ENCODE data around the gene ARHGAP4. TPM values are rescaled to one million over a fixed set of nuclear protein-coding genes. Genes with fewer than 3 reads are reported as not detected.
A peak's percentile ranks its signal among the peaks of the same experiment; 100 is the strongest.

ARHGAP4 gene
- total and polyA plus RNA-seq, 2 donors (not counting 3 experiments of a cell fraction or from before 2014, with no cell fraction given), result 20.9 to 33.3 TPM

- Histone ChIP-seq H3K4me1 (ENCODE audit: control insufficient read depth, extremely low read depth, insufficient read depth, low read length) (peaks cover 31% of the 10 kb centered on the region), H2AFZ (ENCODE audit: low read depth, low read length) (no peak overlapping the region)
- POLR2A ChIA-PET, result interaction anchor here (1.0 to 1.3 kb wide), 2 partner anchors 20 to 23 kb away, joined by 5 read pairs; no protein-coding TSS in a partner anchor
These were observed 22.0 kb upstream of the ARHGAP4 start for GRCh38 chrX:153948002-153948466.

DNA sequence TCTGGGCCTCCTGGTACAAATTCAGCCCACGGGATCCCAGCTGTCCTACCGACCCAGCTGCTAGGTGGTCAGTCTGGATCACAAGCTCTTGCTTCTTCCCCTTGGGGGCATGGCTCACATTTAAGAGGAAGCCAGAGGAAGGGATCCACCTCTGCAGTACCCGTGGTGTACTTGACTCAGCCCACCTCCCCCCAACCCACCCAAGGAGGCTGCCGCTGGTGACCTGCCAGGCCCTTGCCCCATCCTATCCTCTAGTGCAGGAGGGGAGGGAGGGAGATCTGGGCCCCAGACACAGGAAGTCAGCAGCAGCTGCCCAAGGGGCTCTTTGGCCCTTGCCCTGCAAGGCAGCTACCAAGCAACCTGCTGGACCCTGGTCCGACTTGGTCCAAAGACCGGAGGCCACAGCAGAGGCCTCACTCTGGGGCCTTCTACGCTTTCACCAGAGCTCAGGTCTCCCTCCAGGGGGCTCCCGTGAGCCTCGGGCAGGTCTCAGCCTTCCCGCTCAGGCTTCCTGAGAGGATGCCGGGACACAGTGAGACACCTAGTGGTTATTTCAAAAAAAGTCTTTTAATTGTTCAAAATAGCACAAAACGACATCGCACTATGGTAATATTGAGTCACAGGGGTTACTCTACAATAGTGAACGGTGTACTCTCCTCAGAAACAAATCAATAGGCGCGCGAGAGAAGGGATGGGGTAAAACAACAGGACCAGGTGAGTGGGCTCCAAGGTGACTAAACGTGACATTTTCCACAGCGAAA, 21.1 kb upstream of the ARHGAP4 start:
- peaks cover 6% of the 10 kb centered on the region for H3K79me2 ChIP-seq (ENCODE audit: control insufficient read depth, insufficient read depth, low read length)
- H3K9me1 ChIP-seq (replicated peaks; ENCODE audit: control insufficient read depth, extremely low read depth, insufficient read depth, low read length), result no peaks in the 10 kb centered on the region
- DNase-seq (ENCODE audit: low read depth, low spot score), result peak; percentile 79
- H2AFZ ChIP-seq (ENCODE audit: low read depth, low read length), result no peak overlapping the region
- no peaks in the 10 kb centered on the region for H3K27me3 ChIP-seq (ENCODE audit: control insufficient read depth in 2 of 2, insufficient read depth in 2 of 2, low read length in 2 of 2)
- TF ChIP-seq POLR2AphosphoS5 (IDR thresholded peaks at IDR 0.05; ENCODE audit: insufficient read depth, low read depth, low read length), result peak; percentile 25
- peak; percentile 81 to 85 for TF ChIP-seq CTCF (IDR thresholded peaks at IDR 0.05; ENCODE audit: extremely low read depth in 1 of 2, insufficient read depth in 1 of 2, low read depth in 1 of 2, low read length in 2 of 2)
- TF ChIP-seq FOS (IDR thresholded peaks at IDR 0.05; ENCODE audit: borderline replicate concordance, insufficient read depth, low read length), result no peak
- dilution Hi-C loops (cut with MboI; ENCODE audit: extremely low pct_ligation_motif_present, low sequenced_read_pairs), result no loop called here
- peak; percentile 97 for FAIRE-seq
- H4K20me1 ChIP-seq (replicated peaks; ENCODE audit: control insufficient read depth, extremely low read depth, insufficient read depth, low read length), result no peaks in the 10 kb centered on the region
- H3K4me2 ChIP-seq (ENCODE audit: insufficient read depth, low read length), result no peak overlapping the region
- peaks cover 10 to 15% of the 10 kb centered on the region in 2 experiments for H3K36me3 ChIP-seq (ENCODE audit: control insufficient read depth in 2 of 2, extremely low read depth in 1 of 2, insufficient read depth in 2 of 2, low read length in 2 of 2)
- no TSS peak for BruUV-seq (replicated peaks)
- H3K4me3 ChIP-seq (replicated peaks in 1 of 3; ENCODE audit: insufficient read depth in 1 of 3, low read depth in 1 of 3, low read length in 3 of 3), result no peak overlapping the region
- ChIA-PET POLR2A (interaction anchor here (1.0 kb wide), 1 partner anchor 20 kb away, joined by 4 read pairs; no protein-coding TSS in a partner anchor), CTCF (interaction anchor here (0.6 to 9.4 kb wide), 19 partner anchors 8 to 188 kb away, joined by 3 to 253 read pairs (median 6); partner anchors contain the start of genes ARHGAP4, IDH3G, NAA10 and PLXNB3)
- peak overlapping the region; percentile 38 for H3K27ac ChIP-seq (ENCODE audit: insufficient read depth, low read depth, low read length)
- intact Hi-C loops (cut with micrococcal nuclease), result loop anchor here (1.0 kb wide), 3 partner anchors 19 to 183 kb away; partner anchors contain the start of gene PLXNB3
- peaks cover 31% of the 10 kb centered on the region for H3K4me1 ChIP-seq (ENCODE audit: control insufficient read depth, extremely low read depth, insufficient read depth, low read length)
- no peaks in the 10 kb centered on the region for H3K9me3 ChIP-seq (replicated peaks; ENCODE audit: control insufficient read depth, insufficient read depth, low read length)
- H3K9ac ChIP-seq (replicated peaks; ENCODE audit: extremely low read depth, insufficient read depth, low read length), result no peak overlapping the region

More at GRCh38 chrX:153948002-153948466, 22.0 kb upstream of the ARHGAP4 start:
- H3K9me1 ChIP-seq (replicated peaks; ENCODE audit: control insufficient read depth, extremely low read depth, insufficient read depth, low read length), result no peaks in the 10 kb centered on the region
- H3K27ac ChIP-seq (ENCODE audit: insufficient read depth, low read depth, low read length), result peak overlapping the region; percentile 38
- no peaks in the 10 kb centered on the region for H3K27me3 ChIP-seq (ENCODE audit: control insufficient read depth in 2 of 2, insufficient read depth in 2 of 2, low read length in 2 of 2)
- peak; percentile 68 for FAIRE-seq
- intact Hi-C loops (cut with micrococcal nuclease) (no loop called here), dilution Hi-C loops (cut with MboI; ENCODE audit: extremely low pct_ligation_motif_present, low sequenced_read_pairs) (no loop called here)
- no peak overlapping the region for H3K4me2 ChIP-seq (ENCODE audit: insufficient read depth, low read length)
- H3K9me3 ChIP-seq (replicated peaks; ENCODE audit: control insufficient read depth, insufficient read depth, low read length), result no peaks in the 10 kb centered on the region
- CTCF ChIA-PET, result interaction anchor here (1.6 to 9.4 kb wide), 10 partner anchors 9 to 184 kb away, joined by 4 to 253 read pairs (median 8); partner anchors contain the start of genes ARHGAP4, IDH3G, NAA10 and PLXNB3
- no peak overlapping the region for H3K4me3 ChIP-seq (replicated peaks in 1 of 3; ENCODE audit: insufficient read depth in 1 of 3, low read depth in 1 of 3, low read length in 3 of 3)
- H3K36me3 ChIP-seq (ENCODE audit: control insufficient read depth in 2 of 2, extremely low read depth in 1 of 2, insufficient read depth in 2 of 2, low read length in 2 of 2), result peaks cover 15 to 16% of the 10 kb centered on the region in 2 experiments
- H4K20me1 ChIP-seq (replicated peaks; ENCODE audit: control insufficient read depth, extremely low read depth, insufficient read depth, low read length), result no peaks in the 10 kb centered on the region
- TF ChIP-seq, protein P1, sequence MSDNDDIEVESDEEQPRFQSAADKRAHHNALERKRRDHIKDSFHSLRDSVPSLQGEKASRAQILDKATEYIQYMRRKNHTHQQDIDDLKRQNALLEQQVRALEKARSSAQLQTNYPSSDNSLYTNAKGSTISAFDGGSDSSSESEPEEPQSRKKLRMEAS (IDR thresholded peaks at IDR 0.05; ENCODE audit: insufficient read depth, insufficient read length), result no peak
- no peak overlapping the region for H3K9ac ChIP-seq (replicated peaks; ENCODE audit: extremely low read depth, insufficient read depth, low read length)
- no peak for DNase-seq (ENCODE audit: low read depth, low spot score)
- BruUV-seq (replicated peaks), result TSS peak; percentile 42
- H3K79me2 ChIP-seq (ENCODE audit: control insufficient read depth, insufficient read depth, low read length), result peaks cover 9% of the 10 kb centered on the region

All from endothelial cell of umbilical vein (primary cell).